Measurements from ENCODE around the gene GPC3.

The GPC3 gene

GRCh38 chrX:133852401-133852800 lies 133.0 kb downstream of the GPC3 start:
- H3K4me3 ChIP-seq (ENCODE audit: low read depth, low read length, poor library complexity, severe bottlenecking): no peak overlapping the region
- no peaks in the 10 kb centered on the region for H3K79me2 ChIP-seq (ENCODE audit: insufficient read depth, low read length)
- no peak for TF ChIP-seq CTCF (IDR thresholded peaks at IDR 0.05; ENCODE audit: low read length)
- no peak for TF ChIP-seq EZH2 (IDR thresholded peaks at IDR 0.05; ENCODE audit: borderline replicate concordance, low read length)

GRCh38 chrX:133850399-133850798 lies 135.0 kb downstream of the GPC3 start:
- H4K20me1 ChIP-seq (ENCODE audit: insufficient read depth, low read length): no peaks in the 10 kb centered on the region

More at GRCh38 chrX:133852401-133852800, 133.0 kb downstream of the GPC3 start:
- Histone ChIP-seq H3K9me3 (ENCODE audit: low read length) (no peaks in the 10 kb centered on the region), H3K9me2 (ENCODE audit: low read depth, low read length) (no peaks in the 10 kb centered on the region), H3K27ac (ENCODE audit: low read depth, low read length, poor library complexity, severe bottlenecking) (no peak overlapping the region), H3K27me3 (ENCODE audit: insufficient read depth, low read length) (no peaks in the 10 kb centered on the region), H3K9ac (ENCODE audit: low read length) (no peak overlapping the region), H3K4me1 (ENCODE audit: insufficient read depth, low read length, severe bottlenecking) (no peaks in the 10 kb centered on the region), H3F3A (ENCODE audit: insufficient read depth, low read length) (no peaks in the 10 kb centered on the region), H3K4me2 (ENCODE audit: low read length) (no peak overlapping the region), H3K36me3 (ENCODE audit: insufficient read depth, low read length) (no peaks in the 10 kb centered on the region), H2AFZ (ENCODE audit: low read length) (no peak overlapping the region), H4K20me1 (ENCODE audit: insufficient read depth, low read length) (no peaks in the 10 kb centered on the region)

GRCh38 chrX:133849676-133850075 lies 135.7 kb downstream of the GPC3 start:
- Histone ChIP-seq H3K4me2 (ENCODE audit: low read length) (no peak overlapping the region), H3K4me3 (ENCODE audit: low read depth, low read length, poor library complexity, severe bottlenecking) (no peak overlapping the region), H3K27ac (ENCODE audit: low read depth, low read length, poor library complexity, severe bottlenecking) (no peak overlapping the region), H3F3A (ENCODE audit: insufficient read depth, low read length) (no peaks in the 10 kb centered on the region), H3K9ac (ENCODE audit: low read length) (no peak overlapping the region), H4K20me1 (ENCODE audit: insufficient read depth, low read length) (no peaks in the 10 kb centered on the region), H3K4me1 (ENCODE audit: insufficient read depth, low read length, severe bottlenecking) (no peaks in the 10 kb centered on the region), H3K79me2 (ENCODE audit: insufficient read depth, low read length) (no peaks in the 10 kb centered on the region), H3K9me2 (ENCODE audit: low read depth, low read length) (no peaks in the 10 kb centered on the region), H3K27me3 (ENCODE audit: insufficient read depth, low read length) (no peaks in the 10 kb centered on the region), H3K36me3 (ENCODE audit: insufficient read depth, low read length) (no peaks in the 10 kb centered on the region), H3K9me3 (ENCODE audit: low read length) (no peaks in the 10 kb centered on the region), H2AFZ (ENCODE audit: low read length) (no peak overlapping the region)
- no peak for TF ChIP-seq CTCF (IDR thresholded peaks at IDR 0.05; ENCODE audit: low read length)
- no peak for TF ChIP-seq EZH2 (IDR thresholded peaks at IDR 0.05; ENCODE audit: borderline replicate concordance, low read length)

More at GRCh38 chrX:133850399-133850798, 135.0 kb downstream of the GPC3 start:
- no peak for TF ChIP-seq CTCF (IDR thresholded peaks at IDR 0.05; ENCODE audit: low read length)
- TF ChIP-seq EZH2 (IDR thresholded peaks at IDR 0.05; ENCODE audit: borderline replicate concordance, low read length): no peak
- H3F3A ChIP-seq (ENCODE audit: insufficient read depth, low read length): no peaks in the 10 kb centered on the region
- H3K4me2 ChIP-seq (ENCODE audit: low read length): no peak overlapping the region
- no peaks in the 10 kb centered on the region for H3K27me3 ChIP-seq (ENCODE audit: insufficient read depth, low read length)
- no peaks in the 10 kb centered on the region for H3K79me2 ChIP-seq (ENCODE audit: insufficient read depth, low read length)
- H2AFZ ChIP-seq (ENCODE audit: low read length): no peak overlapping the region
- no peaks in the 10 kb centered on the region for H3K9me3 ChIP-seq (ENCODE audit: low read length)
- H3K4me1 ChIP-seq (ENCODE audit: insufficient read depth, low read length, severe bottlenecking): no peaks in the 10 kb centered on the region
- H3K27ac ChIP-seq (ENCODE audit: low read depth, low read length, poor library complexity, severe bottlenecking): no peak overlapping the region
- no peaks in the 10 kb centered on the region for H3K9me2 ChIP-seq (ENCODE audit: low read depth, low read length)
- no peaks in the 10 kb centered on the region for H3K36me3 ChIP-seq (ENCODE audit: insufficient read depth, low read length)
- H3K4me3 ChIP-seq (ENCODE audit: low read depth, low read length, poor library complexity, severe bottlenecking): no peak overlapping the region
- H3K9ac ChIP-seq (ENCODE audit: low read length): no peak overlapping the region
